Fibroblast of pulmonary artery (primary cell): ENCODE results near the gene UBE2J2.
A peak's percentile ranks its signal among the peaks of the same experiment; 100 is the strongest.

Experiments used
- DNase-seq: peaks from one replicate; pipeline ENCODE4 v3.0.0-alpha.2; 2010; ENCODE audit warnings: low read depth
- H3K4me3 ChIP-seq: replicated peaks from 2 replicates; pipeline ENCODE4 v1.5.1; 2011; ENCODE audit warnings: low read depth, mild to moderate bottlenecking, control low read depth, low read length, moderate library complexity
- TF ChIP-seq, protein P1 (sequence below): IDR thresholded peaks from 2 replicates; pipeline ENCODE4 v1.5.1; 2011; ENCODE audit warnings: mild to moderate bottlenecking, control low read depth, low read length, inconsistent platforms; ENCODE audit errors: missing control alignments

UBE2J2 gene

DNA sequence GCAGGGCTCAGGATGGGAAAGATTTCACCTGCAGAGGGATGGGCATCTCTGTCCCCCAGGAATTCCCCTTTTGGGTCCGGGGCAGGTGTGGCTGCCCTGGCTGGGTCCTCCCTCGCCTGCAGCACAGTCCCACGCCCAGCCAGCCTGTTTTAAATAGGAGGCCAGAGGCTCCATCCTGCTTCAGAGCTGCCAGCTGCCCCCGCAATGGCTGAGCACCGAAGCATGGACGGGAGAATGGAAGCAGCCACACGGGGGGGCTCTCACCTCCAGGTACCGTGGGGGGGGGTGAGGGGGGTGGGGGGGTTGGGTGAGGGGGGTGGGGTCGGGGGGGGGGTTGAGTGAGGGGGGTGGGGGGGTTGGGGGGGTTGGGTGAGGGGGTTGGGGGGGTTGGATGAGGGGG is 10.2 kb upstream of the UBE2J2 start:
- TF ChIP-seq, protein P1, sequence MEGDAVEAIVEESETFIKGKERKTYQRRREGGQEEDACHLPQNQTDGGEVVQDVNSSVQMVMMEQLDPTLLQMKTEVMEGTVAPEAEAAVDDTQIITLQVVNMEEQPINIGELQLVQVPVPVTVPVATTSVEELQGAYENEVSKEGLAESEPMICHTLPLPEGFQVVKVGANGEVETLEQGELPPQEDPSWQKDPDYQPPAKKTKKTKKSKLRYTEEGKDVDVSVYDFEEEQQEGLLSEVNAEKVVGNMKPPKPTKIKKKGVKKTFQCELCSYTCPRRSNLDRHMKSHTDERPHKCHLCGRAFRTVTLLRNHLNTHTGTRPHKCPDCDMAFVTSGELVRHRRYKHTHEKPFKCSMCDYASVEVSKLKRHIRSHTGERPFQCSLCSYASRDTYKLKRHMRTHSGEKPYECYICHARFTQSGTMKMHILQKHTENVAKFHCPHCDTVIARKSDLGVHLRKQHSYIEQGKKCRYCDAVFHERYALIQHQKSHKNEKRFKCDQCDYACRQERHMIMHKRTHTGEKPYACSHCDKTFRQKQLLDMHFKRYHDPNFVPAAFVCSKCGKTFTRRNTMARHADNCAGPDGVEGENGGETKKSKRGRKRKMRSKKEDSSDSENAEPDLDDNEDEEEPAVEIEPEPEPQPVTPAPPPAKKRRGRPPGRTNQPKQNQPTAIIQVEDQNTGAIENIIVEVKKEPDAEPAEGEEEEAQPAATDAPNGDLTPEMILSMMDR, result no peak
- no peak overlapping the region for H3K4me3 ChIP-seq
- DNase-seq, result no peak

DNA sequence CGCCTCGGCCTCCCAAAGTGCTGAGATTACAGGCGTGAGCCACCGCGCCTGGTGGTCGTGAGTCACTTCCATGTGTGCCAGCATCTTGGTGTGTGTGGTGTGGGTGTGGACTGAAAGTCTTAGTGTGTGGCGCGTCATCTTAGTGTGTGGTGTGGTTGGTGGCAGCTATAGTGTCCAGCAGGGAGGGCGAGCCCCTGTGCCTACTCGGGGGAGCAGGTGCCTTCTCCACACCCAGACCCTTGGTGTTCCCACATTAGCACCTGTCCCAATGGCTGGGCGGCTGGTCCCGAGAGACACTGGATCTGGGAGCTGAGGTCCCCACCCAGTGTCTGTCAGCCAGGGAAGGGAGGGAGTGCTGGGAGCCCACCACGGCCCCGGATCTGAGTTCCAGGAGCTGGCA is 9.3 kb upstream of the UBE2J2 start:
- no peak for DNase-seq
- TF ChIP-seq, protein P1, result no peak

DNA sequence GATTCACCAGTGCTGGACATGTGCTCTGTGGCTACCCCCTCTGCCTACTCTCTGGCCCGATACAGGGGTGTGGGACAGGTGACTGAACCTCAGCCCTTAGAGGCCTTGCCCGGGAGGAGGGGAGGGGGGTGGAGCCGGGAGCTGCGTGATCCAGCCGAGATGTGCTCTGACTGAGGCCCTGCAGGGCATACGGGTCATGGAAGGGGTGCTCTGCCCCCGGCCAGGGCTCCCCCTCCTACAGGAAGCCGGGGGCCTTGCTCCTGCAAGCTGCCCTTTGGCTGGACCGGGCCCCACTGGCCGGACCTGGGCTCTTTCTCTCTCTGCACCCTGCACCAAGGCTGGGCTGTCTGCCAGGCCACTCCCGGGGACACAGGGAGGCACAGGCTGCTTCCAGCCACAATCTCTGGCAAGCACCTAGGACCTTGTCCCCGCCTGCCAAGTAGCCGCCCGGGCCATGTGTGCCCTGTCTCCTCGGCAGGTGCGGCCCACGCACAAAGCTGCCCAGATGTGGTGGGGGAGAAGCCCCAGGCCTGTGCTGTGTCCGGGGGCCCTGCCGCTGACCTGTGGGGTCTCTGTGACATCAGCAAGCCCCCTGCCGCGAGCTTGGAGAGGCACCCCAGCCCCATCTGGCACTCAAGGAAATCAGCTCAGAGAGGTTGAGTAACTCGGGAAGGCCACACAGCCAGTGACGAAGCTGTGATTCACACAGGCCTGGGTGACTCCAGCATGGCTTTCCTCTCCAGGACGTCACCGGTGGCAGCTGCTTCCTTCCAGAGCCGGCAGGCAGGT is 8.1 kb upstream of the UBE2J2 start:
- TF ChIP-seq, protein P1, result no peak
- no peak overlapping the region for H3K4me3 ChIP-seq
- DNase-seq, result peak; percentile 53

More for the DNA sequence above, 9.3 kb upstream of the UBE2J2 start:
- no peak overlapping the region for H3K4me3 ChIP-seq

DNA sequence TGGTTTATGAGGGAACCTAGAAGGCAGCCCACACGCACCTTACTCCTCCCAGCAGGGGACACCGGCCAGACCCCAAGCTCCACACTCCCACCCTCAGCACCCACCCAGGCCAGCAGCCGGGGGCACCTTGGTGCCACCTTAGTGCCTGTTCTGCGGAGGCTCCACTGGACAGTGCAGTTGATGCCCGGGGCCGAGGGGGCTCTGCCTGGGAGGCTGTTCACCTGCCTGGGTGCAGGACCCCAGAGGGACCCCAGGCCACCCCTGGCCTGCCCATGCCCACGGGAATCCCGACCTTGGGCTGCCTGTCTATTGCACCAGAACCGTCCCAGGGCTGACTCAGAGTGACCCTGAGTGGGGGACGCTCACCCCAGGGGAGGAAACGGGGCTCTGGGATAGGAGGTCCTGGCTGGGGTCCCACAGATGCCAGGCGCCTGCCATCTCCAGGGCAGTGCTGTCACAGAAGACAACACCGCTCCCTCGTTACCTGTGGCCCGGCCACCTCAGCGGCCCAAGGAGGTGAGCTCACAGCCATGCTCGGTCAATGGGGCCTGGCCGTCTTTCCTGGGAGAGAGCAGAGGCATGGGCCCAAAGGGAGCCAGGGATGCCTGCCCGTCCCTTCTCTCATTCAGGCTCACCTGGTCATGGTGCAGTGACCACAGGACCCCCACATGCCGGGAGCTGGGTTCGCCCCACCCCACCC is 7.3 kb upstream of the UBE2J2 start:
- no peak overlapping the region for H3K4me3 ChIP-seq
- no peak for DNase-seq
- TF ChIP-seq, protein P1, result no peak

DNA sequence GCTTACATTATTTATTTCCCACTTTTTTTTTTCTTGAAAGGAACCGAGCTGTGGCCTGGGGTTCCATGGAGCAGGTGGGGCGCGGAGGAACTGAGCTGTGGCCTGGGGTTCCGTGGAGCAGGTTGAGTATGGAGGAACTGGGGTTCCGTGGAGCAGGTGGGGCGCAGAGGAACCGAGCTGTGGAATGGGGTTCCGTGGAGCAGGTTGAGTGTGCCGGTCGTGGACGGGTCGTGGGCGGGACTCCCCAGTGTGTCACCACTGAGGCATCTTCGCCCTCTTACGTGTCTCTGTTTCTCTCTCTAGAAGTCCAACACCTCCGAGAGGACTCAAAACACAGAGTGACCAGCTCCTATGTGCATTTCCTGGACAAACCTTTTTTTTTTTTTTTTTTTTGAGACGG is 5.4 kb upstream of the UBE2J2 start:
- H3K4me3 ChIP-seq, result no peak overlapping the region
- TF ChIP-seq, protein P1, result no peak
- no peak for DNase-seq

DNA sequence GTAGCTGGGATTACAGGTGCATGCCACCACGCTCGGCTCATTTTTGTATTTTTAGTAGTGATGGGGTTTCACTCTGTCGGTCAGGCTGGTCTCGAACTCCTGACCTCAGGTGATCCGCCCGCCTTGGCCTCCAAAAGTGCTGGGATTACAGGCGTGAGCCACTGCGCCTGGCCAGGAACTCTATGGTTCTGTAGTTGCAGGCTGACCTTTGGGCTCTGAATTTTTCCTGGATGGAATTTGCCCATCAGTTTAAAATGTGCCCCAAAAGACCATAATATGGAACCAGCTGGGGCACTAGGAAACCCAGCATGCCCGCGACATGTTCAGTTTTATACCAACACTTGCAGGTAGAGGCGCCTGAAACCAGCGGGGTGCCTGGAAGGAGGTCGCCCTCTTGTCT is 5.0 kb upstream of the UBE2J2 start:
- TF ChIP-seq, protein P1, result no peak
- H3K4me3 ChIP-seq, result no peak overlapping the region
- no peak for DNase-seq

DNA sequence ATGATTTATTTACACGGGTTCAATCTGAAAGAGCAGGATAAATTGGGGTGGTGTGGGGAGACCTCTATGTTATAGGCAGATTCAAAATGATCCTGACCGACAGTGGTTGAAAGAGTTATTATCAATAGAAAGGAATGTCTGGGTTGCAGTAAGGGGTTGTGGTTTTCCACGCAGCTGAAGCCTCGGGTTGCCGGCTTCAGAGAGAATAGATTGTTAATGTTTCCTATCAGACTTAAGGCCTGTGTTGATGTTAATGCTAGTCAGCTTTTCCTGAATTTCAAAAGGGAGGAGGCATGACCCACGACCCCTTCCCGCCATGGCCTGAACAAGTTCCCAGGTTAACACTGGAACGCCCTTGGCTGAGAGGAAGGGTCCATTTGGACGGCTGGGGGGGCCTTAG is 2.2 kb upstream of the UBE2J2 start:
- no peak overlapping the region for H3K4me3 ChIP-seq
- DNase-seq, result no peak
- TF ChIP-seq, protein P1, result no peak
